Lower leg skin (tissue), 3 donors: Measurements from ENCODE around the gene CFAP299.

Source experiments
- POLR2A ChIP-seq, 2 donors: fragments of 450-650 bp; IDR thresholded peaks; one replicate each; pipeline ENCODE4 v1.6.1; 2016 to 2017; ENCODE audit warnings: antibody characterized with exemption in 2 of 2, mild to moderate bottlenecking in 1 of 2, moderate library complexity in 1 of 2
- TF ChIP-seq, protein P1 (sequence below), 3 donors: fragments of 450-650 bp; IDR thresholded peaks; one replicate each; pipeline ENCODE4 v1.5.1; 2016; ENCODE audit warnings: antibody characterized with exemption in 3 of 3, mild to moderate bottlenecking in 3 of 3, moderate library complexity in 2 of 3

- TF ChIP-seq, protein P1, sequence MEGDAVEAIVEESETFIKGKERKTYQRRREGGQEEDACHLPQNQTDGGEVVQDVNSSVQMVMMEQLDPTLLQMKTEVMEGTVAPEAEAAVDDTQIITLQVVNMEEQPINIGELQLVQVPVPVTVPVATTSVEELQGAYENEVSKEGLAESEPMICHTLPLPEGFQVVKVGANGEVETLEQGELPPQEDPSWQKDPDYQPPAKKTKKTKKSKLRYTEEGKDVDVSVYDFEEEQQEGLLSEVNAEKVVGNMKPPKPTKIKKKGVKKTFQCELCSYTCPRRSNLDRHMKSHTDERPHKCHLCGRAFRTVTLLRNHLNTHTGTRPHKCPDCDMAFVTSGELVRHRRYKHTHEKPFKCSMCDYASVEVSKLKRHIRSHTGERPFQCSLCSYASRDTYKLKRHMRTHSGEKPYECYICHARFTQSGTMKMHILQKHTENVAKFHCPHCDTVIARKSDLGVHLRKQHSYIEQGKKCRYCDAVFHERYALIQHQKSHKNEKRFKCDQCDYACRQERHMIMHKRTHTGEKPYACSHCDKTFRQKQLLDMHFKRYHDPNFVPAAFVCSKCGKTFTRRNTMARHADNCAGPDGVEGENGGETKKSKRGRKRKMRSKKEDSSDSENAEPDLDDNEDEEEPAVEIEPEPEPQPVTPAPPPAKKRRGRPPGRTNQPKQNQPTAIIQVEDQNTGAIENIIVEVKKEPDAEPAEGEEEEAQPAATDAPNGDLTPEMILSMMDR (IDR thresholded peaks at IDR 0.05), result no peak
- no peak for TF ChIP-seq POLR2A (IDR thresholded peaks at IDR 0.05)
Observed at GRCh38 chr4:80717204-80717603, 381.7 kb downstream of the CFAP299 start.
